ENCODE measurements around the gene JAZF1. TPM values are rescaled to one million over a fixed set of nuclear protein-coding genes. Genes with fewer than 3 reads are reported as not detected.

JAZF1 gene
- total and polyA plus RNA-seq, 2 of the 8 experiments (the other 6 are each of a cell fraction or from before 2014, with no cell fraction given): 2.6 to 21.8 TPM

DNA sequence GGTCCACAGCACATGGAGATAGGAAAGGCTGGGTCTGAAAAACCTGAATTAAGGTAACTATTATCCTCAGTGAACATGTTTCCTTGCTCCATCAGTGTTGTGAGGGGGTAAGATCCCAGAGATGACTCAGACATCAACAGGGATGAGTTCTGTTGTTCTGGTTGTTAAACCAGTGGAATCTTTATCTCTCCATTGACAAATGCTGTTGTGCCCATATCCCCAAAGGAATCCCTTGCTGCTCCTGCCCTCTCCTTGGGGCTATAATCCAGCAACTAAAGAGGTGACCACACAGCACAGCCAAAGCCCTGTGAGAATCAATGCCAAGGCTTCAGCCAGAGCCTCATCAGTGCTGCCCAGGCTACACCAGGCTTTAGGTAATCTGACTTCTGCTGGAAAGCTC, 113.4 kb downstream of the JAZF1 start:
- CTCF ChIA-PET (ENCODE audit: partially characterized antibody): interaction anchor here (1.0 to 5.9 kb wide), 5 partner anchors 10 to 29 kb away, joined by 3 to 43 read pairs (median 3); no protein-coding TSS in a partner anchor
- no peak overlapping the region for H3K14ac ChIP-seq (ENCODE audit: insufficient read length)
- no peak overlapping the region for H4K91ac ChIP-seq (replicated peaks; ENCODE audit: insufficient read length, low read length)
- POLR2A ChIA-PET (ENCODE audit: partially characterized antibody): no interaction called here
- no peak overlapping the region for H2AK5ac ChIP-seq (ENCODE audit: low read depth, low read length)
- no peak overlapping the region for H3K9ac ChIP-seq (replicated peaks in 1 of 4; ENCODE audit: extremely low read depth in 1 of 4, low read depth in 3 of 4, low read length in 3 of 4)
- 0 out of 2 replicates have a peak, but pooled peaks cover 2% of the 10 kb centered on the region for H3K79me1 ChIP-seq (ENCODE audit: low read depth, low read length)
- no peak overlapping the region for H3K4me3 ChIP-seq (ENCODE audit: extremely low read depth in 1 of 4, insufficient read depth in 2 of 4, low read depth in 3 of 4, low read length in 4 of 4)
- H3K79me2 ChIP-seq (ENCODE audit: control insufficient read depth in 1 of 2, insufficient read depth in 2 of 2, low read length in 2 of 2): no peaks in the 10 kb centered on the region; a peak in 1 of 4 replicates
- H3K36me3 ChIP-seq (ENCODE audit: control insufficient read depth in 2 of 4, insufficient read depth in 4 of 4, low read length in 3 of 4): no peaks in the 10 kb centered on the region
- DNase-seq (ENCODE audit: low read depth in 1 of 2, low spot score in 2 of 2) (no peak), FAIRE-seq (no peak)
- H3K4me2 ChIP-seq (ENCODE audit: insufficient read depth in 1 of 2, low read depth in 2 of 2, low read length in 2 of 2): no peak overlapping the region
- no peak overlapping the region for H3K4ac ChIP-seq (replicated peaks; ENCODE audit: insufficient read length, low read depth, low read length)
- H3K4me1 ChIP-seq (replicated peaks in 1 of 4; ENCODE audit: control insufficient read depth in 3 of 4, insufficient read depth in 4 of 4, low read length in 3 of 4): peaks cover 0 to 2% (median under 1%) of the 10 kb centered on the region in 4 experiments; a peak in 4 of 7 replicates
- H2BK120ac ChIP-seq (replicated peaks; ENCODE audit: low read depth, low read length): no peak overlapping the region
- no peak overlapping the region for H3K23ac ChIP-seq (ENCODE audit: insufficient read length)
- no peak overlapping the region for H3K56ac ChIP-seq (replicated peaks; ENCODE audit: insufficient read length, low read depth, low read length)
- H2BK5ac ChIP-seq (ENCODE audit: low read depth, low read length): no peak overlapping the region
- H3K27ac ChIP-seq (ENCODE audit: low read depth, low read length): no peak overlapping the region
- no peak overlapping the region for H4K5ac ChIP-seq (ENCODE audit: insufficient read length, low read depth, low read length)
- H2BK12ac ChIP-seq (ENCODE audit: low read depth, low read length): no peak overlapping the region
- H3K9me3 ChIP-seq (ENCODE audit: insufficient read depth in 2 of 2, low read depth in 1 of 2, low read length in 1 of 2): no peaks in the 10 kb centered on the region
- H3K23me2 ChIP-seq (ENCODE audit: low read depth, low read length): 0 out of 2 replicates have a peak, but pooled peaks cover 2% of the 10 kb centered on the region
- no peaks in the 10 kb centered on the region for H3K27me3 ChIP-seq (replicated peaks in 1 of 4; ENCODE audit: control insufficient read depth in 3 of 4, extremely low read depth in 1 of 4, insufficient read depth in 3 of 4, low read length in 3 of 4)
- no peaks in the 10 kb centered on the region for H4K20me1 ChIP-seq (replicated peaks in 1 of 2; ENCODE audit: control insufficient read depth in 1 of 2, insufficient read depth in 2 of 2, low read length in 2 of 2)
- H4K8ac ChIP-seq (ENCODE audit: extremely low read depth, insufficient read depth, low read length): no peak overlapping the region
- H2BK15ac ChIP-seq (ENCODE audit: low read length): no peak overlapping the region
- H3K18ac ChIP-seq (ENCODE audit: extremely low read depth, low read length): no peak overlapping the region
- no peak overlapping the region for H2BK20ac ChIP-seq (ENCODE audit: low read length)
- H2AFZ ChIP-seq (ENCODE audit: low read length): no peak overlapping the region
- TF ChIP-seq SIRT6 (IDR thresholded peaks at IDR 0.05; ENCODE audit: low read length): no peak
- no peak for TF ChIP-seq SP2 (IDR thresholded peaks at IDR 0.05; ENCODE audit: low read length)
- TF ChIP-seq KDM5A (IDR thresholded peaks at IDR 0.05; ENCODE audit: low read length): no peak
- TF ChIP-seq FOSL1 (IDR thresholded peaks at IDR 0.05; ENCODE audit: insufficient read depth, low read depth, low read length): no peak
- no peak for TF ChIP-seq GABPA (IDR thresholded peaks at IDR 0.05; ENCODE audit: borderline replicate concordance, insufficient read depth, low read length)
- no peak for TF ChIP-seq PHF8 (conservative IDR thresholded peaks at IDR 0.05; ENCODE audit: low read depth, low read length)
- no peak for TF ChIP-seq ZNF274 (IDR thresholded peaks at IDR 0.05; ENCODE audit: borderline replicate concordance, extremely low read depth, low read length)
- TF ChIP-seq, protein P1, sequence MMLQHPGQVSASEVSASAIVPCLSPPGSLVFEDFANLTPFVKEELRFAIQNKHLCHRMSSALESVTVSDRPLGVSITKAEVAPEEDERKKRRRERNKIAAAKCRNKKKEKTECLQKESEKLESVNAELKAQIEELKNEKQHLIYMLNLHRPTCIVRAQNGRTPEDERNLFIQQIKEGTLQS (IDR thresholded peaks at IDR 0.05; ENCODE audit: insufficient read depth, low read depth, low read length): no peak
- TF ChIP-seq RNF2 (IDR thresholded peaks at IDR 0.05; ENCODE audit: borderline replicate concordance, low read depth, low read length, missing control alignments, poor library complexity, severe bottlenecking): no peak
- TF ChIP-seq MAFK (IDR thresholded peaks at IDR 0.05; ENCODE audit: low read depth, low read length): no peak
- TF ChIP-seq, protein P2, sequence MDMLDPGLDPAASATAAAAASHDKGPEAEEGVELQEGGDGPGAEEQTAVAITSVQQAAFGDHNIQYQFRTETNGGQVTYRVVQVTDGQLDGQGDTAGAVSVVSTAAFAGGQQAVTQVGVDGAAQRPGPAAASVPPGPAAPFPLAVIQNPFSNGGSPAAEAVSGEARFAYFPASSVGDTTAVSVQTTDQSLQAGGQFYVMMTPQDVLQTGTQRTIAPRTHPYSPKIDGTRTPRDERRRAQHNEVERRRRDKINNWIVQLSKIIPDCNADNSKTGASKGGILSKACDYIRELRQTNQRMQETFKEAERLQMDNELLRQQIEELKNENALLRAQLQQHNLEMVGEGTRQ (IDR thresholded peaks at IDR 0.05; ENCODE audit: low read length): no peak
- TF ChIP-seq JUND (IDR thresholded peaks at IDR 0.05; ENCODE audit: low read length): no peak

Measured in H1 (cell line).